ENCODE results near the gene DDX24.

DNA sequence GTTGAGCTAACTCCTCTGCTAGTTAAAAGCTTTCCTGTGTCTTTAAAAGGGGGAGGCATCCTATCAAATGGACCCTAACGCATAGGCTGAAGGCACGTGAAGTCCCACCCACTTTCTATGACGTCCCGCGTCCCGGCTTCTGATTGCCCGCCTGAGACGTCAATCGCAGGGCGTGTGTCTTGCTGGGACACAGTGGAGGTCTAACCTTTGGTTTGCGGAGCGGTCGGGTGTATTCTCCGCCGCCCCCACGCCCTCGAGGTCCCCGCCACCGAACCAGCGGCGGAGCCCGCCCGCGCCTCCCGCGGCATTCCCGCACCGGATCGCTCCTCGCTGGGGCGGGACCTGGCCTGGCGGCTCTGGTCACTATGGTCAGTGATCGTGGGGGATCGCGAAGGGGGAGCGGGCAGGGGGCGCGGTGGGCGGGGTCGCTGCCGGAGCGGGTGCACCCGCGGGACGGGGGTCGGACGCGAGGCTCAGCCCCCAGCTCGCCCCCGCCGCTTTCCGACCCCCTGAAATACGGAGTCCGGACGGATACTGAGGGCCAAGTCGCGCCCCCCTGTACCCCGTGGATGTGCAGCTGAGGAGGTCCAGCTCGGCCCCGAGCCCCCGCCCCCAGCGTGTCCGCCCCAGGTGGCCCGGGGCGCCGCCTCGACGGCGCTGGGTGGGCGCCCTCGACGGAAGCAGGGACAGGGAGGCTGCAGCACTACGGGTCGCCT, 54.7 kb downstream of the DDX24 start, which contains the start of gene OTUB2:
- TF ChIP-seq, protein P1, sequence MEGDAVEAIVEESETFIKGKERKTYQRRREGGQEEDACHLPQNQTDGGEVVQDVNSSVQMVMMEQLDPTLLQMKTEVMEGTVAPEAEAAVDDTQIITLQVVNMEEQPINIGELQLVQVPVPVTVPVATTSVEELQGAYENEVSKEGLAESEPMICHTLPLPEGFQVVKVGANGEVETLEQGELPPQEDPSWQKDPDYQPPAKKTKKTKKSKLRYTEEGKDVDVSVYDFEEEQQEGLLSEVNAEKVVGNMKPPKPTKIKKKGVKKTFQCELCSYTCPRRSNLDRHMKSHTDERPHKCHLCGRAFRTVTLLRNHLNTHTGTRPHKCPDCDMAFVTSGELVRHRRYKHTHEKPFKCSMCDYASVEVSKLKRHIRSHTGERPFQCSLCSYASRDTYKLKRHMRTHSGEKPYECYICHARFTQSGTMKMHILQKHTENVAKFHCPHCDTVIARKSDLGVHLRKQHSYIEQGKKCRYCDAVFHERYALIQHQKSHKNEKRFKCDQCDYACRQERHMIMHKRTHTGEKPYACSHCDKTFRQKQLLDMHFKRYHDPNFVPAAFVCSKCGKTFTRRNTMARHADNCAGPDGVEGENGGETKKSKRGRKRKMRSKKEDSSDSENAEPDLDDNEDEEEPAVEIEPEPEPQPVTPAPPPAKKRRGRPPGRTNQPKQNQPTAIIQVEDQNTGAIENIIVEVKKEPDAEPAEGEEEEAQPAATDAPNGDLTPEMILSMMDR (IDR thresholded peaks at IDR 0.05; ENCODE audit: low read depth, low read length): no peak
- TF ChIP-seq POLR2A (IDR thresholded peaks at IDR 0.05; ENCODE audit: extremely low read depth, insufficient read length) (no peak), MAX (IDR thresholded peaks at IDR 0.05; ENCODE audit: low read depth, low read length) (no peak), MYC (IDR thresholded peaks at IDR 0.05; ENCODE audit: low read depth, low read length) (no peak)
